ENCODE results near the gene PHKA1. TPM values are rescaled to one million over a fixed set of nuclear protein-coding genes. Genes with fewer than 3 reads are reported as not detected.

Gene PHKA1
- total RNA-seq, 1 experiment from 2014 or later, result 17.2 TPM

DNA sequence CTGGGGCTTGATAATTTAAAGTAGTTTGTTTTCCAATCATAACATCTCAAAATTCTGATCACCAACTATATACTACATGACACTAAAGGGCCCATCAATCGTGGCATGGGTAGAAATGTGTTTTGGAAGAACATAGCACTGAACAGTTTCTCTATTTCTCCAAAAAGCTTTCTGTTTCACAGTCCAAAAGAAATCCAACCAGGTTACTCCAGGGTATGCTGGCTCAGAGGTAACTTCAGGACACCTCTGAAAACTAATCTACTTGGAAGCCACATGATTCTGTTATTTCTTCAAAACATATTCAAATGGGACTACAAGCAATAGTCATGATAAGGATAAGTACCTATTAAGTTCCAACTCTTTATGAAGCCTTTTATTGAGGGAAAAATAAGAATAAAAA is 8.3 kb downstream of the PHKA1 start:
- ChIA-PET CTCF (no interaction called here), POLR2A (ENCODE audit: unreplicated experiment) (no interaction called here)
- no peaks in the 10 kb centered on the region for H3K9me2 ChIP-seq (ENCODE audit: insufficient read depth)
- H4K20me1 ChIP-seq (ENCODE audit: insufficient read depth), result no peaks in the 10 kb centered on the region
- no peaks in the 10 kb centered on the region for H3K9me3 ChIP-seq (ENCODE audit: insufficient read depth, low read depth)
- no peaks in the 10 kb centered on the region for H3F3A ChIP-seq (ENCODE audit: insufficient read depth, low read depth)
- no peaks in the 10 kb centered on the region for H3K4me1 ChIP-seq (replicated peaks; ENCODE audit: insufficient read depth)
- no peak overlapping the region for H3K27ac ChIP-seq
- no peak overlapping the region for H3K4me3 ChIP-seq
- no TSS peak for BruUV-seq (replicated peaks)
- no peak for TF ChIP-seq EZH2 (IDR thresholded peaks at IDR 0.05; ENCODE audit: low read depth)
- TF ChIP-seq, protein P1, sequence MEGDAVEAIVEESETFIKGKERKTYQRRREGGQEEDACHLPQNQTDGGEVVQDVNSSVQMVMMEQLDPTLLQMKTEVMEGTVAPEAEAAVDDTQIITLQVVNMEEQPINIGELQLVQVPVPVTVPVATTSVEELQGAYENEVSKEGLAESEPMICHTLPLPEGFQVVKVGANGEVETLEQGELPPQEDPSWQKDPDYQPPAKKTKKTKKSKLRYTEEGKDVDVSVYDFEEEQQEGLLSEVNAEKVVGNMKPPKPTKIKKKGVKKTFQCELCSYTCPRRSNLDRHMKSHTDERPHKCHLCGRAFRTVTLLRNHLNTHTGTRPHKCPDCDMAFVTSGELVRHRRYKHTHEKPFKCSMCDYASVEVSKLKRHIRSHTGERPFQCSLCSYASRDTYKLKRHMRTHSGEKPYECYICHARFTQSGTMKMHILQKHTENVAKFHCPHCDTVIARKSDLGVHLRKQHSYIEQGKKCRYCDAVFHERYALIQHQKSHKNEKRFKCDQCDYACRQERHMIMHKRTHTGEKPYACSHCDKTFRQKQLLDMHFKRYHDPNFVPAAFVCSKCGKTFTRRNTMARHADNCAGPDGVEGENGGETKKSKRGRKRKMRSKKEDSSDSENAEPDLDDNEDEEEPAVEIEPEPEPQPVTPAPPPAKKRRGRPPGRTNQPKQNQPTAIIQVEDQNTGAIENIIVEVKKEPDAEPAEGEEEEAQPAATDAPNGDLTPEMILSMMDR (conservative IDR thresholded peaks at IDR 0.05), result no peak
- no peak overlapping the region for H2AFZ ChIP-seq
- no peak overlapping the region for H3K4me2 ChIP-seq
- H3K79me2 ChIP-seq (ENCODE audit: low read depth), result no peaks in the 10 kb centered on the region
- intact Hi-C loops (cut with micrococcal nuclease; ENCODE audit: unreplicated experiment), result no loop called here
- H3K27me3 ChIP-seq (ENCODE audit: insufficient read depth, low read depth), result no peaks in the 10 kb centered on the region
- DNase-seq, result no peak
- no peaks in the 10 kb centered on the region for H3K36me3 ChIP-seq (ENCODE audit: low read depth)

DNA sequence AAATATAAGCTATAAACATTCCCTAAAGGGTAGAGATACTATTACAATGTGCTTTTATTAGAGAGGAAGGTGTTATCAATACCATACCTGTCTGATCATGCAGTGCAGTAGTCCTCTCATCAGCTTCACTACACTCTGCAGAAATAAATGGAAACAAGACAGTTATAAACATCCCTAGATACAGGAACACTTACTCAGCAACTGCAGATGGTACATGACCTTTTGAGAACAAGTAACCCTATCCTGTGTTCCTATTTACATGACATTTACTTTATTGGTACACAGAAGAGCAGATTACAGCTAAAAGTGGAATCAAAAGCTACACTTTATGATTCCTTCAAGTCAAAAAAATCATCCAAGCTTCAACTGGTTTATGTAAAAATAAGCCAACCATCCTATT is 9.0 kb downstream of the PHKA1 start:
- Histone ChIP-seq H4K20me1 (ENCODE audit: insufficient read depth) (no peaks in the 10 kb centered on the region), H3K9me3 (ENCODE audit: insufficient read depth, low read depth) (no peaks in the 10 kb centered on the region), H3K27me3 (ENCODE audit: insufficient read depth, low read depth) (no peaks in the 10 kb centered on the region), H3K36me3 (ENCODE audit: low read depth) (no peaks in the 10 kb centered on the region), H3K4me1 (replicated peaks; ENCODE audit: insufficient read depth) (no peaks in the 10 kb centered on the region), H2AFZ (no peak overlapping the region), H3K27ac (no peak overlapping the region), H3K4me2 (no peak overlapping the region), H3K9me2 (ENCODE audit: insufficient read depth) (no peaks in the 10 kb centered on the region), H3F3A (ENCODE audit: insufficient read depth, low read depth) (no peaks in the 10 kb centered on the region), H3K79me2 (ENCODE audit: low read depth) (no peaks in the 10 kb centered on the region), H3K4me3 (no peak overlapping the region)
- no TSS peak for BruUV-seq (replicated peaks)
- POLR2A ChIA-PET (ENCODE audit: unreplicated experiment), result no interaction called here
- TF ChIP-seq, protein P1 (conservative IDR thresholded peaks at IDR 0.05), result no peak
- TF ChIP-seq EZH2 (IDR thresholded peaks at IDR 0.05; ENCODE audit: low read depth), result no peak
- intact Hi-C loops (cut with micrococcal nuclease; ENCODE audit: unreplicated experiment), result no loop called here
- CTCF ChIA-PET, result no interaction called here
- no peak for DNase-seq

DNA sequence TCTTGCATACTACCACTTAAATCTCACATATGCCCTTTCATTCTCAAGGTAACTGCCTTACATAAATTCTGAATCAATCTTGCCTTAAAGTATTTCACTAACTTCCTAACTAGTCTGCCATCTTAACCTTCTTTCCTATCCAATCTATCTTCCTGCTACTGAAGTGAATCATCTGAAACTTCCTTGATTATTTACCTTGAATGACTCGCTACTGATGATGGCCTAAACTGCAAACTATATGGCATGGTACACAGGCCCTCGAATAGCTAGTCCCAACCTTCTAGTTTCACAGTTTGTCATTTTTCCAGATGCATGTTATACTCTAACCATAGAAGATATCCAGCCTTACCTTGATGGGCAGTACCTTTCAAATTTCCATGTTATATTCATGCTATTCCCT is 19.9 kb downstream of the PHKA1 start:
- no peak overlapping the region for H3K4me2 ChIP-seq

More for the DNA sequence above, 19.9 kb downstream of the PHKA1 start:
- no peaks in the 10 kb centered on the region for H3K27me3 ChIP-seq (ENCODE audit: insufficient read depth, low read depth)
- H2AFZ ChIP-seq, result no peak overlapping the region
- no peaks in the 10 kb centered on the region for H3K9me2 ChIP-seq (ENCODE audit: insufficient read depth)
- H3K9me3 ChIP-seq (ENCODE audit: insufficient read depth, low read depth), result no peaks in the 10 kb centered on the region
- H4K20me1 ChIP-seq (ENCODE audit: insufficient read depth), result no peaks in the 10 kb centered on the region
- no peaks in the 10 kb centered on the region for H3K79me2 ChIP-seq (ENCODE audit: low read depth)
- ChIA-PET POLR2A (ENCODE audit: unreplicated experiment) (no interaction called here), CTCF (no interaction called here)
- peak in 1 of 2 experiments; percentile 43 for DNase-seq
- peaks cover 11% of the 10 kb centered on the region for H3K4me1 ChIP-seq (replicated peaks; ENCODE audit: insufficient read depth)
- H3F3A ChIP-seq (ENCODE audit: insufficient read depth, low read depth), result peaks cover 4% of the 10 kb centered on the region
- TF ChIP-seq, protein P1 (conservative IDR thresholded peaks at IDR 0.05), result no peak
- no peak for TF ChIP-seq EZH2 (IDR thresholded peaks at IDR 0.05; ENCODE audit: low read depth)
- intact Hi-C loops (cut with micrococcal nuclease; ENCODE audit: unreplicated experiment), result no loop called here
- H3K4me3 ChIP-seq, result no peak overlapping the region
- no peaks in the 10 kb centered on the region for H3K36me3 ChIP-seq (ENCODE audit: low read depth)
- H3K27ac ChIP-seq, result peak overlapping the region; percentile 29; the same call in 1 of the 2 replicates
- no TSS peak for BruUV-seq (replicated peaks)
